ENCODE results near the gene HSPE1.
"Not testable (repeated sequence)": the region's sequence is repeated elsewhere in the genome, so short reads cannot be mapped to it uniquely, and the experiment has no call there.

HSPE1 gene

DNA sequence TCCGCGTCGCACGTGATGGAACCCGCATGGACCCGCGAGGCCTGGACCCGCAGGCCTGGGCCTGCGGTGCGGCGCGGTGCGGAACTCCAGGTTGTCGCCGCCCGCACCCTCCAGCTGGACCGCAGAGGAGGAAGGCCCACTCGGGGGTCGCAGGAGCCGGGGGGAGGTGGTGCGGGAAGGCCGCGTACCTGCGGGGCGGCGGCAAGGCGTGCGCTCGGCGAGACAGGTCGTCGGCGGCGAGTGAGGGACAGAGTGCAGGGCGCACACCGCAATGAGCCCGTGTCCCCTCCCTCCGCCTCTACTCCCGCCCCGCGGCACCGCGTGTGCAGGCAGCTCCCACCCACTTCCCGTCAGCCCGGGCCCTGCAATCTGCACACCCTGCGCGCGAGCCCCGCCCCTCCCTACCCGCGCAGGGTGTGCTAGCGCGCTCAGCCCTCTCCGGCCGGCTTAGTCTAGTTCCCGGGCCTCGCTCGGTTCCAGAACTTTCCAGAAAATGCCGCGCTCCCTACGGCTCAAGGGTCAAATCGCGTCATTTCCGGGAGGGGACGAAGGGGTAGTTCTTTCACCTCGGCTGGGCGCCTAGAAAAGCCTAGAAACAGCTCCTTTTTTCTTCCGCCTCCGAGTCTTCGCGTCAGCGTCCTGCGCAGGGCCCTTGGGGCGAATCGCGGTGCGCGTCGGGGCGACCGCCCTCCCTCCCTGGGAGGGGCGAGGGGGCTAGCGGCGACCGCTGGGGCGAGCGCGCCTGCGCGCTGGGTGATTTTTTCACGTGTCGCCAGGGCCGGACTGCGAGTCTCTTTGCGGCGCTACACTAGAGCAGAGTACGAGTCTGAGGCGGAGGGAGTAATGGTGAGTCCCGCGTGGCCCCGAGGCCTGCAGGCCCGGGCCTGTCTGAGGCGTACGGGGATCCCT lies at the start of gene HSPE1, which contains the start of gene HSPD1:
Gene HSPE1 (plus strand): TSS at position 786 of the 909 bp plus-strand sequence. CDS start 58 bp downstream, at position 844.
Gene HSPD1 (minus strand): TSS at position 247 of the 909 bp plus-strand sequence. CDS start 992 bp downstream, outside the sequence.
- DNase-seq: peak; percentile 93 to 100 (median 98)
- intact Hi-C loops (cut with DNase I): loop anchor here (1.0 to 5.0 kb wide), 4 partner anchors 15 to 205 kb away; partner anchors contain the start of genes COQ10B, MARS2 and SF3B1

DNA sequence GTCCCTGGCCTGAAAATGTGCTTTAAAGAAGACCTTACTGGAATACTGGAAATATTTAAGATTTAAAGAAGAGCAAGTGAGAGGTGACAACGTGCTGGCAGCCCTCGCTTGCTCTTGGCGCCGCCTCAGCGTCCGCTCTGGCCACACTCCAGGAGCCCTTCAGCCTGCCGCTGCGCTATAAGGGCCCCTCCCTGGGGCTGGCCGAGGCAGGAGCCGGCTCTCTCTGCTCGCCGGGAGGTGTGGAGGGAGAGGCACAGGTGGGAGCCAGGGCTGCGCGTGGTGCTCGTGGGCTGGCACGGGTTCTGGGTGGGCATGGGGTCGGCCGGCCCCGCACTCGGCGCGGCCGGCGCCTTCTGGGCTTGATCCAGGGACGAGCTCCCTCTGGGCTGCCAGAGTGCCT lies 49.7 kb upstream of the HSPE1 start:
- intact Hi-C loops (cut with DNase I): loop anchor here (5.0 kb wide), 1 partner anchor 47 kb away; the partner anchor contains the start of gene HSPD1
- peak in 1 of 10 donors; percentile 49 for DNase-seq

DNA sequence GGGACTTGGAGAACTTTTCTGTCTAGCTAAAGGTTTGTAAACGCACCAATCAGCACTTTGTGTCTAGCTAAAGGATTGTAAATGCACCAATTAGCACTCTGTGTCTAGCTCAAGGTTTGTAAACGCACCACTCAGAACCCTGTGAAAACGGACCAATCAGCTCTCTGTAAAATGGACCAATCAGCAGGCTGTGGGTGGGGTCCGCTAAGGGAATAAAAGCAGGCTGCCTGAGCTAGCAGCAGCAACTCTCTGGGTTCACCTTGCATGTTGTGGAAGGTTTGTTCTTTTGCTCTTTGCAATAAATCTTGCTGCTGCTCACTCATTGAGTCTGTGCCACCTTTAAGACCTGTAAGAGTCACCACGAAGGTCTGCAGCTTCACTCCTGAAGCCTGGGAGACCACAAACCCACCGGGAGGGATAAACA lies 49.2 kb upstream of the HSPE1 start:
- DNase-seq: peak in 1 of 10 donors; percentile 7
- intact Hi-C loops (cut with DNase I): loop anchor here (5.0 kb wide), 1 partner anchor 46 kb away; the partner anchor contains the start of gene HSPD1

- no peak for DNase-seq
- intact Hi-C loops (cut with DNase I): loop anchor here (1.0 to 5.0 kb wide), 3 partner anchors 17 to 252 kb away; partner anchors contain the start of genes HSPD1, MARS2 and SF3B1
These were observed 47.4 kb upstream of the HSPE1 start for GRCh38 chr2:197452754-197453122.

DNA sequence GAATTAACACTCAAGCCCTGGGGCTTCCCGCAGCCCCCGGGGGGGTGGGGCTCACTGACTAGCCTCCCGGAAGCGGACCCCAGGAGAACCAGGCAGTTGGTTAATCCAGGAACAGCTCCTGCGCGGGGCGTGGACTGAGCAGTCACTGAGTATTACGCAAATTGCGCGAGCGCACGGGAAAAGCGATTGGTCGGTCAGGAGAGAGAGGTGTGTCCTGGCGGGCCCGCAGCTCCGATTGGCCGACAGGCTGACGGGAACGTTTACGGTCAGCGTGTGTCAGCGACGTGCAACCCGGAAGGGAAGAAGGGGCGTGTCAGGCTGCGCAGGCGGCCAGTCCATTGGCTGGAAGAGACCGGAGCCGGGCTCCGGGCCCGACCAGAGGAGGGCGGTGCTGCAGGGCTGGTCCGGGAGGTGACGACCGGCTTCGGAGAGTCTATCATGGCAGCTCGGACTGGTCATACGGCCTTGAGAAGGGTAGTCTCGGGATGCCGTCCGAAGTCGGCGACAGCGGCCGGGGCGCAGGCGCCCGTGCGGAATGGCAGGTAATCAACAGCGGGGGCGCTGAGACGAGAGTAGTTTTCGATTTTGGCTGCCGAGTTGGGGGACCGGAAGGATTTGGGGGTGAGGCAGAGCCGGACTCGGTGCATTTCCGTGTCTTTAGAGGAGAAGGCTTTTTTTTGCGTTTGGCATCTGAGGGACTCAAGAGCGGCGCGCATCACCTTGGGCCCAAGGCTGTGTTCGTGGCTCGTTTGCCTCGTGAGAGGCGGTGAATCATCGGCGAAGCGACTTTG lies 46.9 kb upstream of the HSPE1 start, which contains the start of gene COQ10B:
Gene COQ10B (plus strand): TSS at position 430 of the 791 bp plus-strand sequence. CDS start 9 bp downstream, at position 439.
- peak; percentile 98 to 100 (median 100) for DNase-seq
- intact Hi-C loops (cut with DNase I): loop anchor here (1.0 to 5.0 kb wide), 3 partner anchors 18 to 251 kb away; partner anchors contain the start of genes HSPD1, MARS2 and SF3B1

DNA sequence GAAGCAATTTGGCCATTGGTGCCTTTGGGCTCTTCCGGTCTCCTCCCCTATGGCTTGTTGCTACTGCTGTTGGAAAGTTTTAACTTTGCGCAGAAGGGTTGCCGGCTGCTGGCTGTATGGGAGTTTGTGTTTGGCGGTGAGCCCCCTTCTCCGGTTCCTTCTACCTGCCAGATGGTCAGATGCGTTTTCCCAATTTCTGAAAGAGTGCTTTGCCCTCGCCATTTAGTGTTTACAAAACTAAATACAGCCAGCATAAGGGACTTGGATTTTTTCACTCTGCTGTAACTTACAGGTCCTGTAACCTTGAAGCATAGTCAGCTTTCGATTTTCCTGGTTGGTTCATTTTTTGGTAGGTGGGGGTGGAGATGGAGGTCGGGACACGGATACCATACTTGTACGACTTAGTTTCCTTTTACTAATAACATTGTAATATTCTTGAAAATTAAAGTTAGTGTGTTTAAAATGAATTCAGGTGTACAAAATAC lies 46.2 kb upstream of the HSPE1 start:
- intact Hi-C loops (cut with DNase I): loop anchor here (1.0 to 5.0 kb wide), 3 partner anchors 19 to 251 kb away; partner anchors contain the start of genes HSPD1, MARS2 and SF3B1
- DNase-seq: peak in 2 of 10 donors; percentile 19 to 89

- intact Hi-C loops (cut with DNase I): loop anchor here (5.0 kb wide), 1 partner anchor 42 kb away; the partner anchor contains the start of gene HSPD1
- no peak for DNase-seq
These were observed 45.3 kb upstream of the HSPE1 start for GRCh38 chr2:197454923-197455322.

DNA sequence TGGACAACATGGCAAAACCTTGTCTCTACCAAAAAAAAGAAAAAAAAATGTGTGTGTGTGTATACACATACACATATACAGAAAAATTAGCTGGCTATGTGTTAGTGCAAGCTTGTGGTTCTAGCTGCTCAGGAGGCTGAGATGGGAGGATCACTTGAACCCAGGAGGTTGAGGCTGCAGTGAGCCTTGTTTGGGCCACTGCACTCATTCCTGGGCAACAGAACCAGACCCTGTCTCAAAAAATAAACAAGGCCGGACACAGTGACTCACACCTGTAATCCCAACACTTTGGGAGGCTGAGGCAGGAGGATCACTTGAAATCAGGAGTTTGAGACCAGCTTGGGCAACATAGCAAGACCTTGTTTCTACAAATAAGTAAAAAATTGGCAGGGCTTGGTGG lies 44.8 kb upstream of the HSPE1 start:
- intact Hi-C loops (cut with DNase I): no loop called here
- DNase-seq: no peak

DNA sequence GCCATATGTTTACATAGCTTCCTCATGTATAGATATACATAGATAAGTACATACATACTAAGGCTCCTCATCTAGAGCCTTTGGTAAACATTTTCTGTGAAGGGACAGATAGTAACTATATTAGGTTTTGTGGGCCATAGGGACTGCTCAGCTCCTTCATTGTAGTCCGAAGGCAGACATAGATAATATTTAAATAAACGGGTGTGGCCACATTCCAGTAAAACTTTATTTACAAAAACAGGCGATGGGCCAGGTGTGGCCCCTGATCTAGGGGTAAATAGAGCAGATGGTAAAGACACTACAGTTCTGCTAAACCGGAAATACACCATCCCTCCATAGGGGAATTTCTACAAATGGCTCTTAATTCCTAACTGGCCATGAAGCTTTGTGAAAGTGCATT lies 39.5 kb upstream of the HSPE1 start:
- intact Hi-C loops (cut with DNase I): no loop called here
- DNase-seq: no peak

DNA sequence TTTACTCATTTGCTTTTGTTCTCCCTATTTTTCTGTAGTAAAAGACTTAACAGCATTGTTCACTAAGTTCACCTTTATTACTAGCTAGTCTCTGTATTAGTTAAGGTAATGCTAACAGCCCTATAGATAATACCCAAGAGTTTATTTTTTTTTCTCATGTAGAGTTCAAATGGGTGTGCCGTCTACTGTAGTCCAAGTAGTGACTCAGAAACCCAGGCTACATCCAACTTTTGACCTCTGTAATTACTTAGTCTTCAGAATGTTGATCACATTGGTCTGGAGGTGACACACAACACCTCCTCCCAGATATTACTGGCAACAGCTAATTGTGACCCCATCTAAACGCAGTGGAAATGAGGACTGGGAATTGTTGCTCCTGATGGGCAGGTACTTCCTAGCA lies 39.1 kb upstream of the HSPE1 start:
- intact Hi-C loops (cut with DNase I): no loop called here

GRCh38 chr2:197464175-197464574 lies 36.0 kb upstream of the HSPE1 start:
- intact Hi-C loops (cut with DNase I): no loop called here
- DNase-seq: no peak

More for the DNA sequence above, 39.1 kb upstream of the HSPE1 start:
- DNase-seq: no peak

GRCh38 chr2:197472166-197472565 lies 28.0 kb upstream of the HSPE1 start:
- no peak for DNase-seq
- intact Hi-C loops (cut with DNase I): no loop called here

GRCh38 chr2:197477797-197478196 lies 22.4 kb upstream of the HSPE1 start:
- intact Hi-C loops (cut with DNase I): no loop called here
- no peak for DNase-seq

- intact Hi-C loops (cut with DNase I): no loop called here
- no peak for DNase-seq
These were observed 19.8 kb upstream of the HSPE1 start for GRCh38 chr2:197480165-197481036.

DNA sequence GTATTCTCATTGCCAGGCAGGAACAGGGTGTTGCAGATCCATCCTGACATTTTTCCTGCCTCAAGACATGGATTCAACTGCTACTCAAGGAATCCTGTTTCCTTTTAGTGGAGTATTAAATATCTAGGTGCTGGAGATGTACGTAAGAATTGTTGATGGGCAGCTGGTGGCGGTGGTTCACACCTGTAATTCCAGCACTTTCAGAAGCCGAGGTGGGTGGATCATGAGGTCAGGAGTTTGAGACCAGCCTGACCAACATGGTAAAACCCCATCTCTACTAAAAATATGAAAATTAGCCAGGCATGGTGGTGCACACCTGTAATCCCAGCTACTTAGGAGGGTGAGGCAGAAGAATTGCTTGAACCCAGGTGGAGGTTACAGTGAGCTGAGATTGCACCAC lies 15.9 kb upstream of the HSPE1 start:
- DNase-seq; intact Hi-C loops (cut with DNase I): not testable (repeated sequence)

DNA sequence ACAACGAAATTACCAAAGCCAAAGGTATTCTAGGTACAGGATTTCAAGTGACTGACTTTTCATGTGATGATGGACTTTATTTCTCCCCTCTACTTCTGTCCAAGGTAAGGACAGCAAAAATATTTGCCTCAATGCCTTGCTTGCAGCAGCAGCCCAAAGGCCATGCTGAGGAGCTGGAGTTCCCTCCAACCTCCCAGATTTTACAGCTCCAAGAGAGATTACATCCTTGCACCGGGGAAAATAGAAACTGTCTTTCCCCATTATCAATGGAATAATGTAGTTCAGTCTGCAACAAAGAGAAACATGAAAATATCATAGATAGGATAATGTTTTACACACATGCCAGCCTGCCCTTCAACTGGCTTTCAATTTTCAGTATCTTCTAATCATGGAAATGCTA lies 14.0 kb upstream of the HSPE1 start:
- intact Hi-C loops (cut with DNase I): no loop called here
- no peak for DNase-seq

GRCh38 chr2:197487385-197487784 lies 12.8 kb upstream of the HSPE1 start:
- DNase-seq: no peak
- intact Hi-C loops (cut with DNase I): no loop called here

DNA sequence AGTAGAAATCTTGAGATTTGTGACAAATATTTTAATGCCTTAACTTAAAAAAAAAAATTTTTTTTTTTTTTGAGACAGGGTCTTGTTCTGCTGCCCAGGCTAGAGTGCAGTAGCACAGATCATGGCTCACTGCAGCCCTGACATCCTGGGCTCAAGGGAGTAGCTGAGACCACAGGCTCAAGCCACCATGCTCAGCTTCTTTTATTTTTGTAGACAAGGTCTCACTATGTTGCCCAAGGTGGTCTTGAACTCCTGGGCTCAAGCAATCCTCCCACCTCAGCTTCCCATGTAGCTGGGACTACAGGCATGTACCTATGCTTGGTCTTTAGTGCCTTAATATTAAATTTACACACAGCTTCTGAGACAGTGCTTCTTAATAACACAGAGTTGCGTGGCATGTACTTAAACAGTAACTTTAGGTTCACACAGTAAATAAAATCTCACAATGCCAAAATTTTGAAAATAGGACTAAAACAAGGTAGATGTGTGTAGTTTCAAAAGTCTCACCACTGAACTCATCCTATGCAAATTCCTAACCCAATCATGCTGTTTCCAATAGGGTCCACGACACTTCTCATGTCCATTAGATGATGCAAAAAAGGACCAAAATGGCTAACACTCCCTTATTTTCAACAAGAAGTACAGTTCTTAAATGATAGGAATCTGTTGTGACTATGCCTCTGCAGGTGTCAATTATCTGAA lies 4.6 kb upstream of the HSPE1 start:
- intact Hi-C loops (cut with DNase I): loop anchor here (5.0 kb wide), 2 partner anchors 43 to 58 kb away; partner anchors contain the start of genes COQ10B and SF3B1
- DNase-seq: no peak
